Measurements from ENCODE around the gene TMPRSS3.

Gene TMPRSS3

GRCh38 chr21:42370894-42371654 lies 24.8 kb downstream of the TMPRSS3 start:
- no peak for DNase-seq (ENCODE audit: low spot score)

- no peak for DNase-seq (ENCODE audit: low spot score)
These were observed 26.0 kb downstream of the TMPRSS3 start for GRCh38 chr21:42369821-42370220.

GRCh38 chr21:42367367-42368165 lies 28.3 kb downstream of the TMPRSS3 start:
- no peak for DNase-seq (ENCODE audit: low spot score)

GRCh38 chr21:42366292-42367010 lies 29.4 kb downstream of the TMPRSS3 start, which contains the start of gene TFF1:
TFF1 (minus strand) TSS chr21:42366535; CDS start chr21:42366495, 40 bp downstream.
- no peak for DNase-seq (ENCODE audit: low spot score)

- DNase-seq (ENCODE audit: low spot score), result no peak
These were observed 30.1 kb downstream of the TMPRSS3 start for GRCh38 chr21:42365770-42366169.

GRCh38 chr21:42364304-42364865 lies 31.5 kb downstream of the TMPRSS3 start:
- DNase-seq (ENCODE audit: low spot score), result no peak

- DNase-seq (ENCODE audit: low spot score), result no peak
These were observed 32.5 kb downstream of the TMPRSS3 start for GRCh38 chr21:42363312-42363711.

- DNase-seq (ENCODE audit: low spot score), result no peak
These were observed 33.2 kb downstream of the TMPRSS3 start for GRCh38 chr21:42362700-42363099.

- DNase-seq (ENCODE audit: low spot score), result no peak
These were observed 33.7 kb downstream of the TMPRSS3 start for GRCh38 chr21:42362198-42362597.

GRCh38 chr21:42361286-42361685 lies 34.6 kb downstream of the TMPRSS3 start:
- no peak for DNase-seq (ENCODE audit: low spot score)

- DNase-seq (ENCODE audit: low spot score), result no peak
These were observed 35.5 kb downstream of the TMPRSS3 start for GRCh38 chr21:42360317-42360716.

- no peak for DNase-seq (ENCODE audit: low spot score)
These were observed 36.9 kb downstream of the TMPRSS3 start for GRCh38 chr21:42358937-42359336.

GRCh38 chr21:42358261-42358660 lies 37.6 kb downstream of the TMPRSS3 start:
- DNase-seq (ENCODE audit: low spot score), result no peak

- no peak for DNase-seq (ENCODE audit: low spot score)
These were observed 38.5 kb downstream of the TMPRSS3 start for GRCh38 chr21:42357307-42357706.

- DNase-seq (ENCODE audit: low spot score), result no peak
These were observed 39.2 kb downstream of the TMPRSS3 start for GRCh38 chr21:42356650-42357049.

- no peak for DNase-seq (ENCODE audit: low spot score)
These were observed 39.8 kb downstream of the TMPRSS3 start for GRCh38 chr21:42356046-42356445.

- no peak for DNase-seq (ENCODE audit: low spot score)
These were observed 42.2 kb downstream of the TMPRSS3 start for GRCh38 chr21:42353623-42354022.

- no peak for DNase-seq (ENCODE audit: low spot score)
These were observed 43.3 kb downstream of the TMPRSS3 start for GRCh38 chr21:42352441-42353095.

- DNase-seq (ENCODE audit: low spot score), result no peak
These were observed 44.0 kb downstream of the TMPRSS3 start for GRCh38 chr21:42351626-42352440.

GRCh38 chr21:42350927-42351426 lies 44.9 kb downstream of the TMPRSS3 start, which contains the start of gene TFF2:
TFF2 (minus strand) TSS chr21:42350994; CDS start chr21:42350957, 37 bp downstream.
- DNase-seq (ENCODE audit: low spot score), result no peak

All from ecto neural progenitor cell (in vitro differentiated cells).